SK-N-SH (cell line): Measurements from ENCODE around the gene OR1S2. TPM values are rescaled to one million over a fixed set of nuclear protein-coding genes. Genes with fewer than 3 reads are reported as not detected.

Experiments
- CTCF ChIA-PET: fragments of 300-600, 350-600 bp; formaldehyde crosslinking; extraction: SDS; loops from one replicate; lab custom pipeline; 2021; lab: Yijun Ruan, JAX
- POLR2A ChIA-PET: fragments of 350-600 bp; sonication (Branson Sonifier 250); formaldehyde crosslinking; extraction: SDS; loops from one replicate; lab custom pipeline; 2020; ENCODE audit warnings: antibody characterized with exemption, inconsistent platforms; lab: Yijun Ruan, JAX
- DNase-seq: peaks from one replicate; pipeline ENCODE4 v3.0.0; 2012
- H2AFZ ChIP-seq: fragments of 200-600 bp; sonication (generic); 2 replicates; pipeline ENCODE4 v1.8.1; 2016; ENCODE audit warnings: antibody characterized with exemption, mild to moderate bottlenecking, low read depth
- H3F3A ChIP-seq: fragments of 200-600 bp; sonication (generic); replicated peaks from 2 replicates; pipeline ENCODE3; 2016; ENCODE audit warnings: antibody characterized with exemption, mild to moderate bottlenecking; ENCODE audit not compliant: insufficient read depth
- H3K27ac ChIP-seq, 2 experiments: fragments of 200-500 bp in 1 of 2; fragments of 200-600 bp in 1 of 2; sonication (Bioruptor generic) in 1 of 2; sonication (generic), shearing (Covaris generic) in 1 of 2; 2 replicates each; pipeline versions ENCODE4 v1.5.1 to v1.6.1; 2014 to 2016; ENCODE audit warnings: low read depth in 2 of 2, inconsistent platforms in 1 of 2, low read length in 1 of 2, mild to moderate bottlenecking in 1 of 2, mixed read lengths in 1 of 2
- H3K27me3 ChIP-seq: fragments of 200-600 bp; sonication (generic), shearing (Covaris generic); 2 replicates; pipeline ENCODE4 v1.6.1; 2016; ENCODE audit warnings: mixed run types; ENCODE audit not compliant: insufficient read depth
- H3K36me3 ChIP-seq, 2 experiments: fragments of 200-500 bp in 1 of 2; fragments of 200-600 bp in 1 of 2; sonication (Bioruptor generic) in 1 of 2; sonication (generic) in 1 of 2; replicated peaks in 1 of 2; 2 replicates each; pipeline versions ENCODE3 to v1.5.1; 2014 to 2016; ENCODE audit warnings: low read length in 1 of 2, mild to moderate bottlenecking in 1 of 2; ENCODE audit not compliant: insufficient read depth in 2 of 2, control insufficient read depth in 1 of 2
- H3K4me1 ChIP-seq, 2 experiments: fragments of 200-500 bp in 1 of 2; fragments of 200-600 bp in 1 of 2; sonication (Bioruptor generic) in 1 of 2; sonication (generic), shearing (Covaris generic) in 1 of 2; 2 replicates each; pipeline versions ENCODE4 v1.5.1 to v1.6.1; 2014 to 2016; ENCODE audit warnings: low read depth in 1 of 2, low read length in 1 of 2, mixed run types in 1 of 2; ENCODE audit not compliant: insufficient read depth in 2 of 2, control insufficient read depth in 1 of 2
- H3K4me2 ChIP-seq: fragments of 200-600 bp; sonication (generic), shearing (Covaris generic); 2 replicates; pipeline ENCODE4 v1.6.1; 2017; ENCODE audit warnings: mixed run types
- H3K4me3 ChIP-seq, 2 experiments: fragments of 200-500 bp in 1 of 2; fragments of 200-600 bp in 1 of 2; sonication (Bioruptor generic) in 1 of 2; sonication (generic), shearing (Covaris generic) in 1 of 2; 2 replicates each; pipeline versions ENCODE4 v1.5.1 to v1.8.1; 2014 to 2016; ENCODE audit warnings: low read depth in 2 of 2, inconsistent platforms in 1 of 2, low read length in 1 of 2, mild to moderate bottlenecking in 1 of 2, mixed read lengths in 1 of 2, moderate library complexity in 1 of 2
- H3K79me2 ChIP-seq: fragments of 200-600 bp; sonication (generic); 2 replicates; pipeline ENCODE4 v1.8.1; 2017; ENCODE audit warnings: mild to moderate bottlenecking; ENCODE audit not compliant: insufficient read depth
- H3K9ac ChIP-seq: fragments of 200-600 bp; sonication (generic); 2 replicates; pipeline ENCODE4 v1.6.1; 2017; ENCODE audit warnings: mixed run types
- H3K9me2 ChIP-seq: fragments of 200-600 bp; sonication (generic); 2 replicates; pipeline ENCODE4 v1.6.1; 2017; ENCODE audit warnings: mixed run types
- H3K9me3 ChIP-seq: fragments of 200-600 bp; sonication (generic); 2 replicates; pipeline ENCODE4 v1.6.1; 2017; ENCODE audit warnings: mixed run types, mild to moderate bottlenecking, moderate library complexity
- H4K20me1 ChIP-seq: fragments of 200-600 bp; sonication (generic); 2 replicates; pipeline ENCODE4 v1.6.1; 2017; ENCODE audit warnings: mild to moderate bottlenecking, mixed run types; ENCODE audit not compliant: insufficient read depth
- ELF1 ChIP-seq: IDR thresholded peaks from 2 replicates; pipeline ENCODE4 v1.4.0; 2012
- EP300 ChIP-seq, 2 experiments: IDR thresholded peaks; 2 replicates each; pipeline versions ENCODE4 v1.4.0 to v1.6.1; 2012; ENCODE audit warnings: borderline replicate concordance in 1 of 2, low read depth in 1 of 2, low read length in 1 of 2
- EZH2phosphoT487 ChIP-seq: fragments of 200-600 bp; sonication (generic); IDR thresholded peaks from 2 replicates; pipeline ENCODE4 v1.6.1; 2017; ENCODE audit warnings: low read depth, mixed run types, mild to moderate bottlenecking, antibody characterized with exemption, moderate library complexity, borderline replicate concordance
- GATA2 ChIP-seq: sonication (generic); formaldehyde crosslinking; IDR thresholded peaks from 2 replicates; pipeline ENCODE4 v1.5.0; 2020; ENCODE audit warnings: mild to moderate bottlenecking, missing genetic modification reagents
- JUND ChIP-seq: IDR thresholded peaks from 2 replicates; pipeline ENCODE4 v1.4.0; 2012
- NRF1 ChIP-seq: IDR thresholded peaks from 2 replicates; pipeline ENCODE4 v1.6.1; 2012; ENCODE audit warnings: low read depth, mild to moderate bottlenecking, low read length
- POLR2AphosphoS5 ChIP-seq: IDR thresholded peaks from 2 replicates; pipeline ENCODE4 v1.6.1; 2012; ENCODE audit warnings: low read depth, low read length
- RAD21 ChIP-seq: IDR thresholded peaks from 2 replicates; pipeline ENCODE4 v1.6.1; 2012; ENCODE audit warnings: mild to moderate bottlenecking, low read length
- RCOR1 ChIP-seq: fragments of 150-350 bp; IDR thresholded peaks from 2 replicates; pipeline ENCODE4 v1.6.1; 2017; ENCODE audit warnings: antibody characterized with exemption, low read length
- RXRA ChIP-seq: IDR thresholded peaks from 2 replicates; pipeline ENCODE4 v1.4.0; 2012; ENCODE audit warnings: low read depth, mild to moderate bottlenecking, borderline replicate concordance
- SIN3A ChIP-seq: IDR thresholded peaks from 2 replicates; pipeline ENCODE4 v1.6.1; 2012; ENCODE audit warnings: low read depth, mild to moderate bottlenecking, low read length, moderate library complexity, borderline replicate concordance
- SMC3 ChIP-seq: IDR thresholded peaks from 2 replicates; pipeline ENCODE4 v1.6.1; 2012; ENCODE audit warnings: low read depth, low read length, improper control_type of control experiment
- TCF12 ChIP-seq: IDR thresholded peaks from 2 replicates; pipeline ENCODE4 v1.4.0; 2012
- WGBS: methylation state at CpG from one replicate; pipeline ENCODE4 v1.1.6; 2017; ENCODE audit warnings: low lambda C conversion rate; 5-methylcytosine and 5-hydroxymethylcytosine counted together
- polyA plus RNA-seq, 3 experiments: library from polyadenylated mRNA; depleted of rRNA; stranded (reverse); fragments of >200 nt; gene quantifications; 2 replicates each; pipeline ENCODE4 v1.2.3, GENCODE V29; 2012
- TF ChIP-seq, protein P1 (sequence below): IDR thresholded peaks from 2 replicates; pipeline ENCODE4; 2012
- TF ChIP-seq, protein P2 (sequence below): IDR thresholded peaks from 2 replicates; pipeline ENCODE4 v1.6.1; 2012; ENCODE audit warnings: mild to moderate bottlenecking, low read depth, low read length, moderate library complexity

OR1S2 gene
- polyA plus RNA-seq, 1 of the 3 experiments (the other 2 are of a cell fraction) = not detected

DNA sequence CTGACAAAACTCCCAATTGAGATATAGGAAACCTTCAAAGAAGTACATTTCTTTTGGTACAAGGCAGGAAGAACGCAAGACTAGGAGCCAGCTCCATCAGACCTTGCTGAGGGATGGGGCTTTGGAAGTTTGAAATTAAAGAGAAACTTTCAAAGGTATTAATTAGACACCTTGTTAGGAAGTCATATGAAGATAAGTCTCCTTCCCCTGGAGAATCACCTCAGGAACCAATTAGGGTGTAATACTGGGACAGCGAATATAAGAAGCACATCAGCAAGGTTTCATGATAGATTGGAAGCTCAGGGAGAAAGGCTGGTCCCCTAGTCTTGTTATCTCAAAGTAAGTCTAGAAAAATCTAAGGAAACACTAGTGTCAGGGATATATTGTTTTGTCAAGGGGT is 15.2 kb downstream of the OR1S2 start, which contains the start of gene OR9Q2:
Gene OR9Q2, plus strand, starts transcription at position 301 of the 400 bp plus-strand sequence. CDS start 1,421 bp downstream, outside the sequence.
- Histone ChIP-seq H3K27ac (no peak within 1 kb of the TSS), H4K20me1 (no peaks in the 10 kb centered on the region), H3K9ac (no peak within 1 kb of the TSS), H3K4me2 (no peak within 1 kb of the TSS), H3K9me2 (no peaks in the 10 kb centered on the region), H3K79me2 (no peaks in the 10 kb centered on the region), H2AFZ (no peak within 1 kb of the TSS), H3K36me3 (no peaks in the 10 kb centered on the region), H3K9me3 (no peaks in the 10 kb centered on the region), H3K27me3 (0 out of 2 replicates have a peak, but pooled peaks cover 11% of the 10 kb centered on the region), H3F3A (no peaks in the 10 kb centered on the region), H3K4me3 (no peak within 1 kb of the TSS), H3K4me1 (no peaks in the 10 kb centered on the region)
- TF ChIP-seq POLR2AphosphoS5 = no peak
- TF ChIP-seq, protein P1, sequence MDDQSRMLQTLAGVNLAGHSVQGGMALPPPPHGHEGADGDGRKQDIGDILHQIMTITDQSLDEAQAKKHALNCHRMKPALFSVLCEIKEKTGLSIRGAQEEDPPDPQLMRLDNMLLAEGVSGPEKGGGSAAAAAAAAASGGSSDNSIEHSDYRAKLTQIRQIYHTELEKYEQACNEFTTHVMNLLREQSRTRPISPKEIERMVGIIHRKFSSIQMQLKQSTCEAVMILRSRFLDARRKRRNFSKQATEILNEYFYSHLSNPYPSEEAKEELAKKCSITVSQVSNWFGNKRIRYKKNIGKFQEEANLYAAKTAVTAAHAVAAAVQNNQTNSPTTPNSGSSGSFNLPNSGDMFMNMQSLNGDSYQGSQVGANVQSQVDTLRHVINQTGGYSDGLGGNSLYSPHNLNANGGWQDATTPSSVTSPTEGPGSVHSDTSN = no peak
- no peak for TF ChIP-seq JUND
- TF ChIP-seq EZH2phosphoT487 = no peak
- no peak for TF ChIP-seq TCF12
- TF ChIP-seq RXRA = no peak
- TF ChIP-seq RCOR1 = no peak
- TF ChIP-seq ELF1 = no peak
- no peak for TF ChIP-seq GATA2
- no peak for TF ChIP-seq EP300 (IDR thresholded peaks at IDR 0.05; ENCODE audit: borderline replicate concordance in 1 of 2, low read depth in 1 of 2, low read length in 1 of 2)
- no peak for TF ChIP-seq NRF1
- TF ChIP-seq, protein P2, sequence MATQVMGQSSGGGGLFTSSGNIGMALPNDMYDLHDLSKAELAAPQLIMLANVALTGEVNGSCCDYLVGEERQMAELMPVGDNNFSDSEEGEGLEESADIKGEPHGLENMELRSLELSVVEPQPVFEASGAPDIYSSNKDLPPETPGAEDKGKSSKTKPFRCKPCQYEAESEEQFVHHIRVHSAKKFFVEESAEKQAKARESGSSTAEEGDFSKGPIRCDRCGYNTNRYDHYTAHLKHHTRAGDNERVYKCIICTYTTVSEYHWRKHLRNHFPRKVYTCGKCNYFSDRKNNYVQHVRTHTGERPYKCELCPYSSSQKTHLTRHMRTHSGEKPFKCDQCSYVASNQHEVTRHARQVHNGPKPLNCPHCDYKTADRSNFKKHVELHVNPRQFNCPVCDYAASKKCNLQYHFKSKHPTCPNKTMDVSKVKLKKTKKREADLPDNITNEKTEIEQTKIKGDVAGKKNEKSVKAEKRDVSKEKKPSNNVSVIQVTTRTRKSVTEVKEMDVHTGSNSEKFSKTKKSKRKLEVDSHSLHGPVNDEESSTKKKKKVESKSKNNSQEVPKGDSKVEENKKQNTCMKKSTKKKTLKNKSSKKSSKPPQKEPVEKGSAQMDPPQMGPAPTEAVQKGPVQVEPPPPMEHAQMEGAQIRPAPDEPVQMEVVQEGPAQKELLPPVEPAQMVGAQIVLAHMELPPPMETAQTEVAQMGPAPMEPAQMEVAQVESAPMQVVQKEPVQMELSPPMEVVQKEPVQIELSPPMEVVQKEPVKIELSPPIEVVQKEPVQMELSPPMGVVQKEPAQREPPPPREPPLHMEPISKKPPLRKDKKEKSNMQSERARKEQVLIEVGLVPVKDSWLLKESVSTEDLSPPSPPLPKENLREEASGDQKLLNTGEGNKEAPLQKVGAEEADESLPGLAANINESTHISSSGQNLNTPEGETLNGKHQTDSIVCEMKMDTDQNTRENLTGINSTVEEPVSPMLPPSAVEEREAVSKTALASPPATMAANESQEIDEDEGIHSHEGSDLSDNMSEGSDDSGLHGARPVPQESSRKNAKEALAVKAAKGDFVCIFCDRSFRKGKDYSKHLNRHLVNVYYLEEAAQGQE = no peak
- no peak for TF ChIP-seq SMC3
- TF ChIP-seq SIN3A = no peak
- POLR2A ChIA-PET = no interaction called here
- WGBS = 2% methylated on average over 2 of the region's 2 CpGs
- CTCF ChIA-PET = interaction anchor here (1.2 kb wide), 1 partner anchor 36 kb away, joined by 3 read pairs; no protein-coding TSS in a partner anchor
- DNase-seq = no peak

DNA sequence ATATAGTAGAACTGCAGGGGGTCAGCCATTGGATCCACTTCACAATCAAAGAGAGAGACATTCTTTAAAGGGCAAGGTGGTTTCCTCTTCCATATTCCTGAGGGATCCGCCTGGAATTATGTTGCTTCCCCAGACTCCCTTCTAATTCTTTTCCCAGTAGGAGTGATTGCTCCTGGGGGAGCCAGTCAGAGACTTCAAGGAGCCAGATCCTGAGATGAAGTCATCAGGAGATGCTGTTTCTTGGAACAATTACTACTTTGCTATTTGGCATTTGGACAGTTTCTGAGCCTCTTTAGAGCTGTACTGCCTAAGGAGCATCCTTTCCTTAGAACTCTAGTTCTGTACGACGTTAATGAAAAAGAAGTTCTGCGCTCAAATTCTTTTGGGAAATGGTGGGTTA is 17.0 kb downstream of the OR1S2 start:
- POLR2A ChIA-PET = no interaction called here
- CTCF ChIA-PET = no interaction called here
- 13% methylated on average over 4 of the region's 4 CpGs for whole genome bisulfite sequencing
- no peaks in the 10 kb centered on the region for H4K20me1 ChIP-seq
- H3K36me3 ChIP-seq = no peaks in the 10 kb centered on the region
- no peak overlapping the region for H2AFZ ChIP-seq
- no peak overlapping the region for H3K9ac ChIP-seq
- no peaks in the 10 kb centered on the region for H3F3A ChIP-seq
- no peak overlapping the region for H3K27ac ChIP-seq
- no peaks in the 10 kb centered on the region for H3K4me1 ChIP-seq
- no peak overlapping the region for H3K4me3 ChIP-seq
- TF ChIP-seq ELF1 (no peak), RAD21 (no peak)
- TF ChIP-seq, all 33 proteins: peak for 0
- Histone ChIP-seq H3K9me3 (no peaks in the 10 kb centered on the region), H3K9me2 (no peaks in the 10 kb centered on the region), H3K79me2 (no peaks in the 10 kb centered on the region), H3K27me3 (0 out of 2 replicates have a peak, but pooled peaks cover 11% of the 10 kb centered on the region), H3K4me2 (no peak overlapping the region)
- no peak for DNase-seq
